Activated naive CD4-positive, alpha-beta T cell treated with Interleukin-2 at 50 U/mL for 16 hours (primary cell): ENCODE results near the gene CCS.
"Not testable (repeated sequence)": the region's sequence is repeated elsewhere in the genome, so short reads cannot be mapped to it uniquely, and the experiment has no call there.

Experiments used
- DNase-seq: peaks from one replicate; pipeline ENCODE4 v3.0.0-alpha.2; 2020

CCS gene

GRCh38 chr11:66592457-66593302 is at the start of gene CCS, which contains the start of gene CCDC87:
CCS (plus strand) TSS chr11:66593185; CDS start chr11:66593262, 77 bp downstream.
CCDC87 (minus strand) TSS chr11:66593063; CDS start chr11:66593015, 48 bp downstream.
- DNase-seq = peak; percentile 99

- peak; percentile 47 for DNase-seq
These were observed 49.5 kb upstream of the CCS start for GRCh38 chr11:66543263-66544107.

GRCh38 chr11:66544952-66545351 is 48.0 kb upstream of the CCS start:
- not testable (repeated sequence) for DNase-seq

DNA sequence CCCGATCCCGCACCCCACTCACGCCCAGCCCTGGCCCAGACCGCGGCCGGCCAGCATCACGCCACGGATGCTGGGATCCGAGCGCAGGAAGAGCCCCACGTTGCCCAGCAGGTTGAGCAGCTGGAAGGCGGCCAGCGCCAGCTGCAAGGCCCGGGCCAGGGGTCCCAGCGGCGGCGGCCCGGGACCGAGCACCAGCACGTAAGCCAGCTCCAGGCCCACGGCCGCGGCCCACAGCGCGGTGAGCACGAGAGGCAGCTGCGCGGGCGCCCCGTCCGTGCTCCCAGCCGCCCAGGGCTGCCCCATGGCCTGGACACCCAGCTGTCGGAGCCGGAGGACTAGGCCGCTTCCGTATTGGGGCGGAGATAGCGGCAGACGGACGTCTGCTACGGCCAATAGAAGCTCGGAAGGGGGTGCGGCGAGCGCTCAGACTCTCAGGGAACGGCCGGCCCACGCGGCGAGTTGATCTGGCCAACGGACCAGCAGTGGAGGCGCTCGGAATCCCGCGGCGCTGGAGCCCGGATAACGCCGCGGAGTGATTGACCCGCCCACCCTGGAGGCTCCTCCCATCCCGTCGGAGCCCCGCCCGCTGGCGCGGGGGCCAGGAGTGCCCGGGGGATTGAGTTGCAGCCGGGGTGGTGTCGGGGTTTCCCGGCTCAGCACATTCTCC is 47.2 kb upstream of the CCS start, which contains the start of gene ZDHHC24:
Gene ZDHHC24, minus strand, starts transcription at position 348 of the 667 bp plus-strand sequence. Its CDS starts 45 bp downstream, at position 303.
- DNase-seq = peak; percentile 93

DNA sequence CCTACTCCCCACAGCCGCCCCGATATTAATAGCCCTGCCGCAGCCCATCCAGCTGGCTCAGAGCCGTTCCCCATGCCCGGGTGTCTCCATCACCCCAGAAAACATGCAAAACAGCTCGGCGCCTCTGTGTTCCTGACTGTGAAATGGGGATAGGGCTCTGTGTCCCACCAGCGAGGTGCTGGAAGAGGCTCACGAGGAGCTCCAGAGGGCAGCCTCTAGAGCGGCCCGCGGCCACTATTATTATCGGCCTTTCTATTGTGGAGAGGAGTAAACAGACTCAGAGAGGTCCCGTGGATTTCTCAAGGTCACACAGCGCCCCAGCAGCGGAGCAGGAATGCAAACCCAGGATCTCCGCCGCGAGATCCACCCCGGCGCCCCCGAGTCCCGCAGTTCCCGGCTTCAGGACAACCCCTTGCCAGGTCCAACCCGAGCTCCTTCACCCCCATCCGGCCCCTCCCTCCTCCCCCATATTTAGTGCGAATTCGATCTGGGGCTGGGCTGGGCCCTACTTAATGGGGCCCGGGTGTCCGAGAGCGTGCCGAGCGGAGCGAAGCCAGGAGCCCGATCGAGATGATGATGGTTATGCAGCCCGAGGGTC is 46.5 kb upstream of the CCS start, which contains the start of gene ACTN3:
Gene ACTN3, plus strand, starts transcription at position 536 of the 598 bp plus-strand sequence. Its CDS starts 35 bp downstream, at position 571.
- peak; percentile 24 for DNase-seq

- DNase-seq = no peak
These were observed 45.9 kb upstream of the CCS start for GRCh38 chr11:66546966-66547661.

- no peak for DNase-seq
These were observed 45.3 kb upstream of the CCS start for GRCh38 chr11:66547662-66548009.

DNA sequence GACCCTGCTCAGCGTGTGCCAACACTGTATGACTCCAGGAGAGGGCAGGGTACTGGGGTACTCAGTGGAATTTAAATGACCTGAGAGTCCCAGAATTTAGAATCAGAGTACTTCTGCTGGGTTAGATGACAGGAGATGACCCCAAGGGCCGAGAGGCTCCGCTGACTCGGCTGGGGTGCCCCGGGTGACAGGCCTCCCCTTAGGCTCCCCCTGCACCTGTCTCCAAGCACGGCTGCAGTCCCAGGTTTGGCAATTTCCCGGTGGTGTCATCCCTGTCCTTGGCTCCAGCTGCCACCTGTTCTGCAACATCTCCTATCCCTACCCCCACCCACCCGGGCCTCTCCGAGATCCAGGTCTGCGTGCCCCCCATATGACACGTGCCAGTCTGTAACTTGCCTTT is 44.9 kb upstream of the CCS start:
- DNase-seq = no peak

- no peak for DNase-seq
These were observed 44.0 kb upstream of the CCS start for GRCh38 chr11:66548774-66549630.

- DNase-seq = no peak
These were observed 43.3 kb upstream of the CCS start for GRCh38 chr11:66549696-66550095.

- DNase-seq = no peak
These were observed 42.1 kb upstream of the CCS start for GRCh38 chr11:66550887-66551286.

- DNase-seq = no peak
These were observed 38.4 kb upstream of the CCS start for GRCh38 chr11:66554602-66555001.

DNA sequence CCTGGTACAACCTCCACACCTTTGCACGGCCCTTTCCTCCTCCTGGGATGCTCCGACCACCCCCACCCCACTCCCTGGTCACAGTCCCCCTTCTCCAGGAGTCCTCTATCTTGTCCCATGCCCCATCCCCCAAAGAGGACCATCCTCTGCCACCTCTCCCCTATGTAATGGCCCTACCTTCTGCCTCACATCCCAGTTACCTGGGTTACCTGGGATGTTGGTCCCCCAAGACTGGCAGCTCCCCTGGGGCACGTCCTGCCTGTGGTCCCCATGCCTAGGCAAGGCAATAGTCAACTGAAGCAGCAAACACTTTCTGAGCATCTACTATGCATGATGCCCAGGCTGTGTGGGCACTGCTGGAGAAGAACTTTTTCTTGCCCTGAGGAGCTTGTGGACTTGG is 37.6 kb upstream of the CCS start:
- DNase-seq = no peak

GRCh38 chr11:66556086-66556485 is 36.9 kb upstream of the CCS start:
- DNase-seq = no peak

GRCh38 chr11:66557733-66558326 is 35.2 kb upstream of the CCS start:
- no peak for DNase-seq

- DNase-seq = peak; percentile 29
These were observed 33.7 kb upstream of the CCS start for GRCh38 chr11:66559142-66559865.

GRCh38 chr11:66559866-66560676 is 32.9 kb upstream of the CCS start:
- no peak for DNase-seq

DNA sequence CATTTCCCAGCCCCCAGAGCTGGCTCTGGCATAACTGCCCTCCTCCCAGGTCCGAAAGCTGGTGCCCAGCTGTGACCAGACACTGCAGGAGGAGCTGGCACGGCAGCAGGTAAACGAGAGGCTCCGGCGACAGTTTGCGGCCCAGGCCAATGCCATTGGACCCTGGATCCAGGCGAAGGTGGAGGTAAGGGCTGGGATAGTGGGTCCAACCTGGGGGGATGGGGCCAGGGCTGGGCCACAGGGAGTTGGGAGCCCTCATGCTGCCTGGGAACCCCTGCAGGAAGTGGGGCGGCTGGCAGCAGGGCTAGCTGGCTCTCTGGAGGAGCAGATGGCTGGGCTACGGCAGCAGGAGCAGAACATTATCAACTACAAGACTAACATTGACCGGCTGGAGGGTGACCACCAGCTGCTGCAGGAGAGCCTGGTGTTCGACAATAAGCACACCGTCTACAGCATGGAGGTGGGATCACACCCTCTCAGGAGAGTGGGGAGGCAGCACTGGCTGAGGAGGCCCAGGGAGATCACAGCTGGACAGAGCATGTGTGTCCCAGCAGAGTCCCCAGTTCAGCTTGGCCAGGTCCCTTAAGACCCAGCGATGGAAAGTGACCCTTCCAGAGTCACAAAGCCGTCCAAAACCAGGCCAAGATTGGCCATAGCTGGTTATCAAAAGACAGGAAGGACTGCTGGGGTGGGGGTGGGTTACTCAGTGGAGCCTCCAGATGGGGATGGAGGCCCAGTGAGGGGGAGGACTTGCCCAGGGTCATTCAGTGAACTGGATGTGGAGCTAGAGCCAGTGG is 31.6 kb upstream of the CCS start:
- DNase-seq = no peak
